K562 (cell line): Measurements from ENCODE around the gene UTP25. TPM values are rescaled to one million over a fixed set of nuclear protein-coding genes. Genes with fewer than 3 reads are reported as not detected.

Experiments
- AFF4 ChIP-seq: sonication (generic); formaldehyde crosslinking; IDR thresholded peaks from 2 replicates; pipeline ENCODE4 v1.8.0; 2023; ENCODE audit warnings: mild to moderate bottlenecking, missing genetic modification reagents
- ATF6 ChIP-seq: sonication (generic); formaldehyde crosslinking; IDR thresholded peaks from 2 replicates; pipeline ENCODE4 v1.4.0; 2020; ENCODE audit warnings: mild to moderate bottlenecking, missing genetic modification reagents
- ATF7 ChIP-seq: fragments of 450-650 bp; IDR thresholded peaks from 2 replicates; pipeline ENCODE4 v1.7.1; 2014; ENCODE audit warnings: mild to moderate bottlenecking, moderate library complexity
- BACH1 ChIP-seq: fragments of 200-800 bp; sonication (Bioruptor generic); IDR thresholded peaks from 2 replicates; pipeline ENCODE4 v1.6.1; 2016; ENCODE audit warnings: missing genetic modification characterization, missing compliant biosample characterization
- DEAF1 ChIP-seq: fragments of 450-650 bp; formaldehyde crosslinking; IDR thresholded peaks from 2 replicates; pipeline ENCODE4 v1.4.0; 2020; ENCODE audit warnings: mild to moderate bottlenecking, moderate library complexity
- DPF2 ChIP-seq: fragments of 450-650 bp; IDR thresholded peaks from 2 replicates; pipeline ENCODE4 v1.6.1; 2016
- ILK ChIP-seq: fragments of 450-650 bp; IDR thresholded peaks from 2 replicates; pipeline ENCODE4 v1.6.1; 2016; ENCODE audit warnings: missing genetic modification characterization, low read depth, mild to moderate bottlenecking, missing compliant biosample characterization, moderate library complexity, borderline replicate concordance
- LEF1 ChIP-seq: fragments of 450-650 bp; IDR thresholded peaks from 2 replicates; pipeline ENCODE4 v1.6.1; 2016; ENCODE audit warnings: mild to moderate bottlenecking
- POLR2B ChIP-seq: fragments of 450-650 bp; IDR thresholded peaks from 2 replicates; pipeline ENCODE4 v1.6.1; 2018; ENCODE audit warnings: low read depth; ENCODE audit not compliant: partially characterized antibody
- PURB ChIP-seq: sonication (generic); formaldehyde crosslinking; IDR thresholded peaks from 2 replicates; pipeline ENCODE4 v1.9.0; 2021; ENCODE audit warnings: low read depth, mild to moderate bottlenecking, missing genetic modification reagents
- RREB1 ChIP-seq: fragments of 250-450 bp; sonication (Bioruptor Pico); IDR thresholded peaks from 2 replicates; pipeline ENCODE4 v1.4.0; 2020
- SLC30A9 ChIP-seq: fragments of 250-450 bp; sonication (Bioruptor Pico); IDR thresholded peaks from 2 replicates; pipeline ENCODE4 v1.8.0; 2022; ENCODE audit warnings: mild to moderate bottlenecking, moderate library complexity
- SMAD1 ChIP-seq: fragments of 150-350 bp; IDR thresholded peaks from 2 replicates; pipeline ENCODE4 v1.6.1; 2014; ENCODE audit warnings: low read length, low read depth; ENCODE audit not compliant: partially characterized antibody
- ZFP36 ChIP-seq: fragments of 150-350 bp; IDR thresholded peaks from 2 replicates; pipeline ENCODE4 v1.6.1; 2018; ENCODE audit warnings: low read length, low read depth; ENCODE audit not compliant: partially characterized antibody
- ZNF384 ChIP-seq: IDR thresholded peaks from 2 replicates; pipeline ENCODE4 v1.6.1; 2012; ENCODE audit warnings: low read depth, low read length, improper control_type of control experiment
- polyA plus RNA-seq, 8 experiments: library from polyadenylated mRNA; depleted of rRNA in 4 of 8; stranded (reverse) in 5 of 8; unstranded in 3 of 8; fragments of >200 nt; fragmentation: Nextera tagmentation in 2 of 8; fragmentation: Illumina TruSeq in 1 of 8; extraction: Ambion mirVana in 2 of 8; extraction: Trizol in 1 of 8; gene quantifications; 2 replicates each; pipeline versions ENCODE4 v1.2.1 to v1.2.3, GENCODE V29; 2011 to 2014; ENCODE audit warnings: inconsistent platforms in 1 of 8, missing spikeins in 1 of 8
- total RNA-seq, 7 experiments: library from RNA; depleted of rRNA in 6 of 7; stranded (reverse); fragments of >200 nt in 6 of 7; fragmentation: Illumina TruSeq in 2 of 7; extraction: Trizol in 2 of 7; gene quantifications; 2 replicates each; pipeline versions ENCODE4 v1.2.1 to v1.2.3, GENCODE V29; 2011 to 2021; ENCODE audit warnings: low replicate concordance in 1 of 7

UTP25 gene
- total and polyA plus RNA-seq, 9 of the 15 experiments (the other 6 are each of a cell fraction or from before 2014, with no cell fraction given) = 5.7 to 17.6 (median 12.0) TPM

GRCh38 chr1:209808059-209808581, 19.7 kb upstream of the UTP25 start (continued):
- TF ChIP-seq ATF7 (peak; percentile 79; the same call in 1 of the 2 replicates), AFF4 (CRISPR knock-in tag) (no peak), RREB1 (peak; percentile 83; the same call in 1 of the 2 replicates), SMAD1 (peak; percentile 83), DPF2 (peak; percentile 67), ZFP36 (peak; percentile 38), LEF1 (peak; percentile 33; the same call in 1 of the 2 replicates), PURB (CRISPR knock-in tag) (no peak), ILK (tag) (no peak), BACH1 (peak; percentile 34; the same call in 1 of the 2 replicates), DEAF1 (0 out of 2 replicates have a peak, but pooled peaks have one; percentile 36), POLR2B (no peak), SLC30A9 (CRISPR knock-in tag) (no peak), ZNF384 (0 out of 2 replicates have a peak, but pooled peaks have one; percentile 24), ATF6 (CRISPR knock-in tag) (no peak)
